Measurements from ENCODE around the gene LAMA5. TPM values are rescaled to one million over a fixed set of nuclear protein-coding genes. Genes with fewer than 3 reads are reported as not detected.

Gene LAMA5
- total RNA-seq, 1 donor from 2014 or later, result 34.5 TPM

DNA sequence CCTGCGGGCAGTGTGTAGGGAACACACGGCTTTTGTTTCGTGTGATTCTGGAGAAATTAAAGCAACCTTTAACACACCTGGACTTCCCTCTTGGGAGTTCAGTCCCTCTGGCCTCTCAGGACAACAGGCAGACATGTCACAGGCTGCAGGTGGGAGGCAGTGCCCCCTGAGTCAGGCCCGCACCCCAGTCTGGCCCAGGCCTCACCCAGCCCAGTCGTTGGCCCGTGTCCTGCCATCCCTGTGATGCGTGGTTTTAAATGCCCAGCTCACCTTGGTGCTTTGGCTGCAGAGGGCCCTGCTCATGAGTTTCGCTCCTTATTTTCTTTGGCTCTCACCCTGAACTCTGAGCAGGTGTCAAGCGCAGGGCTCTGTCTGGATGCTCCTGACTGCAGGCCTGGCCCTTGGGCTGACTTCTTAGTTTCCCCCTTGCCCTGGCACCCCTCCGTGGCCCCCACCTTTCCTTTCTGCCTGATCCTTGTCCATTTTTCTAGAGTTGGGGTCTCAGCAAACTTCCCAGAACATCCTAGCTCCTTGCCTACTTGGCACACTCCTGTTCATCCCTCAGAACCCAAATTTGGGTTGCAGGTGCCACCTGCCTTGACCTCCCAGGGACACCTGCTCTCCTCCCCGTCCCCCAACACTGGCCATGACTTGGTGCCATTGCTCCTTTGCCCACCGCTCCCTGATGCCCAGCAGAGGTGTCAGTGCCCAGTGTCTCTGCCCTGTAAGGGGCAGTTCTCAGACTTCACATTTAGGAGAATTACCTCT lies 42.2 kb upstream of the LAMA5 start:
- Mint-ChIP-seq H3K4me3 (ENCODE audit: unreplicated experiment) (no peak overlapping the region), H3K36me3 (ENCODE audit: low read depth, unreplicated experiment) (no peaks in the 10 kb centered on the region), H3K9me3 (ENCODE audit: unreplicated experiment) (no peaks in the 10 kb centered on the region), H3K27ac (ENCODE audit: unreplicated experiment) (no peak overlapping the region), H3K27me3 (ENCODE audit: unreplicated experiment) (peaks cover 8% of the 10 kb centered on the region), H3K4me1 (ENCODE audit: unreplicated experiment) (peaks cover 6% of the 10 kb centered on the region)
- DNase-seq (ENCODE audit: low spot score), result no peak
- no peak for TF ChIP-seq CTCF (IDR thresholded peaks at IDR 0.05; ENCODE audit: unreplicated experiment)

- Mint-ChIP-seq H3K36me3 (ENCODE audit: low read depth, unreplicated experiment) (no peaks in the 10 kb centered on the region), H3K4me1 (ENCODE audit: unreplicated experiment) (peaks cover 6% of the 10 kb centered on the region), H3K9me3 (ENCODE audit: unreplicated experiment) (no peaks in the 10 kb centered on the region), H3K4me3 (ENCODE audit: unreplicated experiment) (no peak overlapping the region), H3K27me3 (ENCODE audit: unreplicated experiment) (peaks cover 8% of the 10 kb centered on the region), H3K27ac (ENCODE audit: unreplicated experiment) (no peak overlapping the region)
- no peak for DNase-seq (ENCODE audit: low spot score)
- no peak for TF ChIP-seq CTCF (IDR thresholded peaks at IDR 0.05; ENCODE audit: unreplicated experiment)
These were observed 41.5 kb upstream of the LAMA5 start for GRCh38 chr20:62408640-62409039.

DNA sequence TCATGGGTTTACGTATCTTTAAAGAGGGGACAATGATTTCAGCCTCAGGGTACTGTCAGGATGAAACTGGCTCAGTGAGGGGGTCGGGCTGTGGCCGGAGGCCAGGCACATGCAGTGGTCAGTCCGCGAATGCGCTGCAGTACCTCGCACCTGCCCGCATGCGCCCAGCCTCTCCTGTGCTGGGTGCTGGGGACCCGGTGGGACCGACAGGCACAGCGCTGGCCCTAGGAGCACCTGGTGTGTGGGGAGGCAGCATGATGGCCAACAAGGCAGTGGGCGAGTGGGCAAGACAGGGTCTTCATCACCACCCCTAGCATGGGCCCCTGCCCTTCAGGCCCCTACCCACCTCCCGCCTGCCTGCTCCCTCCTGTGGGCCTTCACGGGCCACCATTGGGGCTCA lies 40.9 kb upstream of the LAMA5 start:
- Mint-ChIP-seq H3K9me3 (ENCODE audit: unreplicated experiment) (no peaks in the 10 kb centered on the region), H3K36me3 (ENCODE audit: low read depth, unreplicated experiment) (no peaks in the 10 kb centered on the region), H3K4me3 (ENCODE audit: unreplicated experiment) (no peak overlapping the region), H3K27ac (ENCODE audit: unreplicated experiment) (no peak overlapping the region), H3K4me1 (ENCODE audit: unreplicated experiment) (peaks cover 6% of the 10 kb centered on the region), H3K27me3 (ENCODE audit: unreplicated experiment) (peaks cover 8% of the 10 kb centered on the region)
- DNase-seq (ENCODE audit: low spot score), result no peak
- no peak for TF ChIP-seq CTCF (IDR thresholded peaks at IDR 0.05; ENCODE audit: unreplicated experiment)

DNA sequence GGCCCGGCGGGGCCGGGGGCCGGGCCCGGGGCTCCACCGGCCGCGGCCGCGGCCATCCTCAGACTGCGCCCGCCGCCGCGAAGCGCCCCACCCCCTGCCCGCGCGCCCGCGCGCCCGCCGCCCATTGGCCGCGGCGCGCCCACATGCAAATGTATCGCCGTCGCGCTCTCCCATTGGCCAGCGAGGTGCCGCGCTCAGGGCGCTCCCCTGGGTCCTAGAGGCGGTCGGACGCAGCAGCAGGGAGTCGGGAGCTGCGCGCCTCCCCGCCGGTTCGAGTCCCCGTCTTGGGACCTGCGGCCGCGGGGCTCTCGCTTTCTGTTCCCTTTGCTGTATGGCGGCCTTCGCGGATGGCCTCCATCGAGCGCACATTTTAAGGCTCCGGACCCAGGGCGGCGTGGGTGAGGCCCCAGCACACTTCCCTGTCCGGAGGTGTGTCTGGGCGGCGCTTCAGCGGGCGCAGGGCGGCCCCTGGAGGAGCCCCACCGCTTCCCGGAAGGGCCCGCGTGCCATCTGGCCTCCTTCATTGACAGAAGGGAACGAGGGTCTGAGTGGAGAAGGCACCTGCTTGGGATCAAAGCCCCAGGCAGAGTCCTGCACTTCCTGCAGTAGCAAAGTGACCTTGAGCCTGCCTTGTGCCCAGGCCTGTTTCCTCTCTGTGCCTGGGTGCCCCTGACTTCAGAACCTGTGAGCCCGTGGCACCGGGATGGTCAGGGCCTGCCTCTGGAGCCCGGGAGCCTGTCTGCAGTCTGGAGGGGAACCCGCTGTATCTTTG lies 40.3 kb upstream of the LAMA5 start, which contains the start of gene CABLES2:
TSS of gene CABLES2 (minus strand) at position 65 of the 772 bp plus-strand sequence. CDS start at position 56, 9 bp downstream.
- Mint-ChIP-seq H3K36me3 (ENCODE audit: low read depth, unreplicated experiment) (no peaks in the 10 kb centered on the region), H3K27me3 (ENCODE audit: unreplicated experiment) (peaks cover 8% of the 10 kb centered on the region), H3K9me3 (ENCODE audit: unreplicated experiment) (no peaks in the 10 kb centered on the region), H3K27ac (ENCODE audit: unreplicated experiment) (no peak within 1 kb of the TSS), H3K4me3 (ENCODE audit: unreplicated experiment) (peak within 1 kb of the TSS; percentile 69), H3K4me1 (ENCODE audit: unreplicated experiment) (peaks cover 6% of the 10 kb centered on the region)
- DNase-seq (ENCODE audit: low spot score), result peak; percentile 92
- no peak for TF ChIP-seq CTCF (IDR thresholded peaks at IDR 0.05; ENCODE audit: unreplicated experiment)
